ENCODE data around the gene ASAP2.

ASAP2 gene

GRCh38 chr2:9309147-9309546, 102.5 kb downstream of the ASAP2 start:
- H3K4me3 ChIP-seq (ENCODE audit: low read depth, low read length), result no peak overlapping the region
- no peak for TF ChIP-seq CTCF (IDR thresholded peaks at IDR 0.05; ENCODE audit: borderline replicate concordance, insufficient read depth, low read depth, low read length)

- H3K4me3 ChIP-seq (ENCODE audit: low read depth, low read length), result no peak overlapping the region
- TF ChIP-seq CTCF (IDR thresholded peaks at IDR 0.05; ENCODE audit: borderline replicate concordance, insufficient read depth, low read depth, low read length), result no peak
These were observed 103.8 kb downstream of the ASAP2 start for GRCh38 chr2:9310377-9310776.

GRCh38 chr2:9310798-9311197, 104.2 kb downstream of the ASAP2 start:
- TF ChIP-seq CTCF (IDR thresholded peaks at IDR 0.05; ENCODE audit: borderline replicate concordance, insufficient read depth, low read depth, low read length), result no peak
- no peak overlapping the region for H3K4me3 ChIP-seq (ENCODE audit: low read depth, low read length)

GRCh38 chr2:9311488-9311887, 104.9 kb downstream of the ASAP2 start:
- TF ChIP-seq CTCF (IDR thresholded peaks at IDR 0.05; ENCODE audit: borderline replicate concordance, insufficient read depth, low read depth, low read length), result no peak
- no peak overlapping the region for H3K4me3 ChIP-seq (ENCODE audit: low read depth, low read length)

- no peak overlapping the region for H3K4me3 ChIP-seq (ENCODE audit: low read depth, low read length)
- no peak for TF ChIP-seq CTCF (IDR thresholded peaks at IDR 0.05; ENCODE audit: borderline replicate concordance, insufficient read depth, low read depth, low read length)
These were observed 106.0 kb downstream of the ASAP2 start for GRCh38 chr2:9312591-9312990.

GRCh38 chr2:9313443-9313842, 106.8 kb downstream of the ASAP2 start:
- H3K4me3 ChIP-seq (ENCODE audit: low read depth, low read length), result no peak overlapping the region
- TF ChIP-seq CTCF (IDR thresholded peaks at IDR 0.05; ENCODE audit: borderline replicate concordance, insufficient read depth, low read depth, low read length), result no peak

GRCh38 chr2:9315280-9315847, 108.8 kb downstream of the ASAP2 start:
- TF ChIP-seq CTCF (IDR thresholded peaks at IDR 0.05; ENCODE audit: borderline replicate concordance, insufficient read depth, low read depth, low read length), result no peak
- H3K4me3 ChIP-seq (ENCODE audit: low read depth, low read length), result no peak overlapping the region

All from GM12875 (cell line).